CD4-positive, alpha-beta T cell treated with Interleukin-15 for 4 hours (primary cell): ENCODE measurements around the gene TTYH1.
"Not testable (repeated sequence)": the region's sequence is repeated elsewhere in the genome, so short reads cannot be mapped to it uniquely, and the experiment has no call there.

Source experiments
- DNase-seq: peaks from one replicate; pipeline ENCODE4 v3.0.0-alpha.2; 2020; ENCODE audit warnings: low spot score

The TTYH1 gene

GRCh38 chr19:54446349-54446748 is 31.1 kb downstream of the TTYH1 start:
- not testable (repeated sequence) for DNase-seq

DNA sequence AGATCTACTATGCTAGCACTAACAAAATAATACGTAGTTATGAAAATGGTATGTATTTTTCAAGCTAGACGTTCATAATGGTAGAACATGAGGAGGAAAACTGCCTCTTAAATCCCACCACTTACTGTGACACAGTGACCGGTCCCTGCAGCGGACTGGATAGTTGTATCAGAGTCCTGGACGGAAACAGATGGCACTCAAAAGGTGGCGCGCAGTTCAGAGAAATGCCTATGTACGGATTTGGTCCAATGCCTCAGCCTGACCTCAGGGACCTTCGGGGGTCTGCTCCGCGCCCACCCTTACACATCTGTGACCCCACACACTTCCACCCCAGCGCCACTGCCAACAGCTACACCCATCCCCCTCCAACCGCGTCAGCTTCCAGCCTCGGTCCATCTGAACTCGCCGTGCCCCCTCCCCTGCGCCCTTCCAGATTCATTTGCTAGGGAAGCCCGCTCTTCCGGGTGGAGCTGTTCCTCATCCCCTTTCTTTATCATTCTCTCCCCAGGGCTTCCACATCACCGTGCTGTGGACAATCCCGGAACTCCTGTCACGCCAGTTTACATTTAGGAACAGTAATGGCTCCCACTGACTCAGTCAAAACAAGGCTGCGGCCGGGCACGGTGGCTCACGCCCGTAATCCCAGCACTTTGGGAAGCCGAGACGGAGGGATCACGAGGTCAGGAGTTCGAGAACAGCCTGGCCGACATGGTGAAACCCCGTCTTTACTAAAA is 32.9 kb downstream of the TTYH1 start:
- DNase-seq: peak; percentile 21

DNA sequence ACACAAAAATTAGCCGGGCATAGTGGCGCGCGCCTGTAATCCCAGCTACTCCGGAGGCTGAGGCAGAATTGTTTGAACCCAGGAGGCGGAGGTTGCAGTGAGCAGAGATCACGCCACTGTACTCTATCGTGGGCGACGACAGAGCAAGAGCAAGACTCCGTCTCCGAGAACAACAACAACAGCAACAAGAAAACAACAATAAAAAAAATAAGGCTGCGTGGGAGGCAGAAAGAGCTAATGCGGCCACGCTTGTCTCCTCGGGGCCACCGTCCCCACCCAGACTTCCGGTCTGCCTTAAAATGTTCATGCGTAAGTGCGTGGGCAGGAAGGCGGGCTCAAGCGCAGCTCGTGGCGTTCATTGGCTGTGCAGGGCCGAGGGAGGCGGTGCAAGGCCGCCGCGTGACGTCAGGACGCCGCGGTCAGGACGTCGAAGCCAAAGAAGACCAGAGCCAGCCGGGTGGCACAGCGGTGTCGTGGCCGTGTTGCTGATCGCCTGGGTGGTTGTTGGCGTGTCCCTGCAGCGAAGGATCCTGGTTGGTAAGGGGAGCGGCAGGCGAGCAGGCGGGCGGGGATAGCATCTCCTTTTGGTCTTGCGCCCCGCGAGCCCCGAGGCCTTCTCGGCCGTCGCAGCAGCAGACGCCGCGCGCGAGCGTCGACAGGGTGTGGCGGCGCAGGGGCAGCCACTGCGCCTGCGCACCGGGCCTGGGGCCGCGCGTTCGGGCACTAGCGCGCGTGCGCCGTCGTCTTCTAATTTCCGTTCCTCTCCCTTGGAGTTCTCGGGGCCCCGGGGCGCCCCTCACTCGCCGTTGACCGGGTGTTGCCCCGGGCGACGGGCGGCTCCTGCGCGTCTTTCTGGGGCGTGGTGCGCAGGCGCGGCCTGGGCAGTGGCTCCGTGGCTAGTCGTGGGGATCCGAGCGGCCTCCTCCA is 33.8 kb downstream of the TTYH1 start, which contains the start of gene LENG8:
Gene LENG8, plus strand, starts transcription at position 426 of the 927 bp plus-strand sequence. CDS start 2,146 bp downstream, outside the sequence.
- peak; percentile 98 for DNase-seq

GRCh38 chr19:54449701-54450069 is 34.4 kb downstream of the TTYH1 start:
- DNase-seq: no peak

DNA sequence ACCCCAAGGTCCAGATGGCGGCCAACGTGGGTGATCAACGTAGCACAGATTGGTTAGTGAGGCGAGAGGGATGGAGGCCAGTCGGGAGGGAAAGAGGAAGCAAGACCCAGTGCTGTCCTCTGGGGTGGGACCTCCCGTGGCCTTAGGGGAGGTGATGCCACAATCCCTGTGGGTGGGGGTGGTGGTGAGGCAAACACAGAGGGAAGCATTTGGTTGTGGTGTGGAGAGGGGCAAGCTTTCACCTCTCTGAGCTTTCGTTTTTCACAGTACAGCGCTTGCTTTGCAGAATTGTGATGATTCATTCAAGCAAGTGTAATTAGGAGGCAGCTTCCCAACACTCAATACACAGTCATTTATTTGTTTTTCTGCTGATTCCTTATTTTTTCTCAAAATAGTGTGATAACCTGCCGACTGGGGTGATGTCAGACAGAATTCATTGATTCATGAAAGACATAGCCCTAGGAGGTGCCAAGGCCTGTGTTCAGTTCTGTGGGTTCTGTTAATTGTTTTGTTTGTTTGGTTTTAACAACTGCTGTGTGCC is 36.1 kb downstream of the TTYH1 start:
- DNase-seq: no peak

DNA sequence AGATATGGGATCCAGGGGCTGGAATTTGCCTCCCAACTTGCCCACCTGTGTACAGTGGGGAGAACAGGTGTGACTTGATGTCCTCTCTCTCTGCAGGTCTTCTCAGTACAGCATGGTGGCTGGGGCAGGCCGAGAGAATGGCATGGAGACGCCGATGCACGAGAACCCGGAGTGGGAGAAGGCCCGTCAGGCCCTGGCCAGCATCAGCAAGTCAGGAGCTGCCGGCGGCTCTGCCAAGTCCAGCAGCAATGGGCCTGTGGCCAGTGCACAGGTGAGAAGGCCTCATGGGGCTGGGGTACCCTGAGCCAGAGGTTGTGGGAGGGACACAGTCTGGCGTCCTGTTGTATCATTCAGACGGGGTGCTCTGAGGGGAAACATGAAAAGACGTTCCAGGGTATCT is 36.7 kb downstream of the TTYH1 start:
- DNase-seq: no peak

- DNase-seq: no peak
These were observed 37.4 kb downstream of the TTYH1 start for GRCh38 chr19:54452626-54453025.

GRCh38 chr19:54453921-54454780 is 38.9 kb downstream of the TTYH1 start:
- no peak for DNase-seq

DNA sequence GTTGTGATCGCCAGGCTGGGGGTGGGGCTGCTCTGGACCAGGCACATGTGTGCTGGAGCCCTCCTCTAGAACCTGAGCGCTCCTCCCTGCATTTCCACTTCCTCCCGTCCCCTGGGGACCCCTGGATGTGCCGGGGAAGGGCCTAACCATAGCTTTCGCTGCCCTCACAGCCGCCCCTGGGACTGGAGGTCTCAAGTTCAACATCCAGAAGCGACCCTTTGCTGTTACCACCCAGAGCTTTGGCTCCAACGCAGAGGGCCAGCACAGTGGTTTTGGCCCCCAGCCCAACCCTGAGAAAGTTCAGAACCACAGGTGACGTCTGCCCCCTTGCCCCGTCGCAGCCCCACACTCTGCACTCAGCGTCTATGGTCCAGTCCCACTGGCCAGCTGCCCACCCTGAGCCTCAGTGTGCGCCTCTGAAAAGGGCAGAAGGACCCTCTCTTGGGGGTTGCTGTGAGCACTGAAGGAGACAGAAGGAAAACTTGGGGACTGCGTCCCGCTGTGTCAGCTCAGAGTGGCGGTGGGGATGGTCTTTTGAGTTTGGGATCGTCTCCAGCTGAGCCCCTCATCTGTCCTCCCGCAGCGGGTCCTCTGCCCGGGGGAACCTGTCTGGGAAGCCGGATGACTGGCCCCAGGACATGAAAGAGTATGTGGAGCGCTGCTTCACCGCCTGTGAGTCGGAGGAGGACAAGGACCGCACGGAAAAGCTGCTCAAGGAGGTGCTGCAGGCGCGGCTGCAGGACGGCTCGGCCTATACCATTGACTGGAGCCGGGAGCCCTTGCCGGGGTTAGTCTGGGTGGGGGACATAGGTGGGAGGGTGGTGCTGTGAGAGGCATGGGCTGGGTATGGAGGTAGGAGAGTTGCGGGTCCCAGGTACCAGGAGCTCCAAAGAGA is 39.8 kb downstream of the TTYH1 start:
- DNase-seq: no peak

DNA sequence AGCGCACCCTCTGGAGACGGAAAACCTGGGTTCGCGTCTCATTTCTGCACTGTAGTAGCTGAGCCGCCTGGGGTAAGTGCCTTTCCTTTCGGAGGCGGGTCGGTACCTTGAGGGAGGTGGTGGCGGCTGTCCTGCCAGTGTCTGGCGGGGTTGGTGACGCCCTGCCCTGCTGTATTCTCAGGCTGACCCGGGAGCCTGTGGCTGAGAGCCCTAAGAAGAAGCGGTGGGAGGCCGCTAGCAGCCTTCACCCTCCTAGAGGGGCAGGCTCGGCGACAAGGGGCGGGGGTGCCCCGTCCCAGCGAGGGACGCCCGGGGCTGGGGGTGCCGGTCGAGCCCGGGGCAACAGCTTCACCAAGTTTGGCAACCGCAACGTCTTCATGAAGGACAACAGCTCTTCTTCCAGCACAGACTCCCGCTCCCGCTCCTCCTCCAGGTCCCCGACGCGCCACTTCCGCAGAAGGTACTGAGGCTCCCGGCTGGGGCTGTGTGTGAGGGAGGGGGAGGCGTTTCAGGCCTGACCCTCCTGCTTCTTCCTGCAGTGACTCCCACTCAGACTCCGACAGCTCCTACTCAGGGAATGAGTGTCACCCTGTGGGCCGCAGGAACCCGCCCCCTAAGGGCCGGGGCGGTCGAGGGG is 40.6 kb downstream of the TTYH1 start:
- no peak for DNase-seq

GRCh38 chr19:54456423-54457373 is 41.4 kb downstream of the TTYH1 start:
- no peak for DNase-seq

DNA sequence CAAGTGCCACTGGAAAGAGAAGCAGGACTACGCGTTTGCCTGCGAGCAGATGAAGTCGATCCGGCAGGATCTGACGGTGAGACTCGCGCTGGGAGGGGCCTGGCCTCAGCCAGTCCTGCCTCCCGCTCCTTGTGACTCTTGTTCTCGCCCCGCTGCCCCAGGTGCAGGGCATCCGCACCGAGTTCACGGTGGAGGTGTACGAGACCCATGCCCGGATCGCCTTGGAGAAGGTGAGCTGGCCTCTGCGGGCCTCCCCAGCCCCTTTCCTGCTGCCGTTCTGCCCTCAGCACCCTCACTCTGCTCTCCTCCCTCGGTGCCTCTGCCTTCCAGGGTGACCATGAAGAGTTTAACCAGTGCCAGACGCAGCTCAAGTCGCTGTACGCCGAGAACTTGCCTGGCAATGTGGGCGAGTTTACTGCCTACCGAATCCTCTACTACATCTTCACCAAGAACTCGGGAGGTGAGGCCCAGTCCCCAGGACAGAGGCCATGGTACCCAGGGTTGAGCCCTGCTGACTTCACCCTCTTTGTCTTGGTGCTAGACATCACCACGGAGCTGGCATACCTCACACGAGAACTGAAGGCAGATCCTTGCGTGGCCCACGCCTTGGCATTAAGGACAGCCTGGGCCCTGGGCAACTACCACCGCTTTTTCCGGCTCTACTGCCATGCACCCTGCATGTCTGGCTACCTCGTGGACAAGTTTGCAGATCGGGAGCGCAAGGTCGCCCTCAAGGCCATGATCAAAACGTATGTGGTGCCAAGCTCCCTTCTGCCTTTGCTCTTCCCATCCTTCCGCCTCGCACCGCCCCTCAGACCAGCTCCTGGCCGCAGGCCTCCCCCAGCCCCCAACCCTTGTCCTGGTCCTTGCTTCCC is 42.7 kb downstream of the TTYH1 start:
- DNase-seq: no peak

- DNase-seq: no peak
These were observed 43.5 kb downstream of the TTYH1 start for GRCh38 chr19:54458648-54459281.

- DNase-seq: no peak
These were observed 44.3 kb downstream of the TTYH1 start for GRCh38 chr19:54459282-54460229.

GRCh38 chr19:54460230-54461005 is 45.2 kb downstream of the TTYH1 start:
- DNase-seq: no peak

GRCh38 chr19:54461210-54461609 is 45.9 kb downstream of the TTYH1 start:
- no peak for DNase-seq
